ENCODE results near the gene THRB.

Gene THRB

DNA sequence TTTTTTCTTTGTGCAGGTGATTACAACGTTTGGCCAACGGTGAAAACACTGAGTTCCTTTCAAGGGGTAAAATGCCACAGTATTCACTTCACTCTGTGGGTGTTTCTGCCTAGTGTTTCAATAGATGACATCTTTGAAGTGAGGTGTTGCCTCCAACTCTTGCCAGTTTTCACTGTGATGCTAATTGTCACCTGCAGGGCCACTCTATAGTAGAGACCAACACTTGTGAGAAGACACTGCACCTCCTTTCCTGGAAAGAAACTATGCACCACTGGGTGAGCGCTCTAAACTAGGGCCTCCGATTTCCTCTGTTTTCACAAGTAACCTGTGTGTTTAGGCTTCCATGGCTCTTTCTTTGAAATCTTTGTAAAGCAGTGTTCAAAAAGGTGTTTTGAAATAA, 98.3 kb downstream of the THRB start:
- TF ChIP-seq, protein P1, sequence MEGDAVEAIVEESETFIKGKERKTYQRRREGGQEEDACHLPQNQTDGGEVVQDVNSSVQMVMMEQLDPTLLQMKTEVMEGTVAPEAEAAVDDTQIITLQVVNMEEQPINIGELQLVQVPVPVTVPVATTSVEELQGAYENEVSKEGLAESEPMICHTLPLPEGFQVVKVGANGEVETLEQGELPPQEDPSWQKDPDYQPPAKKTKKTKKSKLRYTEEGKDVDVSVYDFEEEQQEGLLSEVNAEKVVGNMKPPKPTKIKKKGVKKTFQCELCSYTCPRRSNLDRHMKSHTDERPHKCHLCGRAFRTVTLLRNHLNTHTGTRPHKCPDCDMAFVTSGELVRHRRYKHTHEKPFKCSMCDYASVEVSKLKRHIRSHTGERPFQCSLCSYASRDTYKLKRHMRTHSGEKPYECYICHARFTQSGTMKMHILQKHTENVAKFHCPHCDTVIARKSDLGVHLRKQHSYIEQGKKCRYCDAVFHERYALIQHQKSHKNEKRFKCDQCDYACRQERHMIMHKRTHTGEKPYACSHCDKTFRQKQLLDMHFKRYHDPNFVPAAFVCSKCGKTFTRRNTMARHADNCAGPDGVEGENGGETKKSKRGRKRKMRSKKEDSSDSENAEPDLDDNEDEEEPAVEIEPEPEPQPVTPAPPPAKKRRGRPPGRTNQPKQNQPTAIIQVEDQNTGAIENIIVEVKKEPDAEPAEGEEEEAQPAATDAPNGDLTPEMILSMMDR (IDR thresholded peaks at IDR 0.05; ENCODE audit: insufficient read depth, low read depth, low read length, missing control alignments): no peak
- DNase-seq (ENCODE audit: low read depth): no peak
- H3K4me3 ChIP-seq (ENCODE audit: low read length): no peak overlapping the region

DNA sequence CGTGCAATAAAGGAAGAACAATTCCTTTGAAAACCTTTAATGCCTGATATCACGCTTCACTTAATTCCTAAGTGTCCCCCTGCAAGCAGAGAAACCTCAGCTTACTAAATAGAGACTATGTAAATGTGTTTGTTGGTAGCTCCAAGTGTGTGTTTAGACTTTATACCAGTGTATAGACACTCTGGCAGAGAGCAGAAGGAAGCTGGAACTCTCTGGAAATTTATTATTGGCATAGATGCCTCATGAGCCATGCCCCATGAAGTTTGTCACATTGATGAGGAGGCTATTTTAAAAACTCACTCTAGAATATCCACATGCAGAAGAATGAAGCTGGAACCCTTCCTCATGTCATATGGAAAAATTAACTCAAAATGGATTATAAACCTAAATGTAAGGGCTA, 99.9 kb downstream of the THRB start:
- no peak for DNase-seq (ENCODE audit: low read depth)
- H3K4me3 ChIP-seq (ENCODE audit: low read length): no peak overlapping the region
- TF ChIP-seq, protein P1 (IDR thresholded peaks at IDR 0.05; ENCODE audit: insufficient read depth, low read depth, low read length, missing control alignments): no peak

DNA sequence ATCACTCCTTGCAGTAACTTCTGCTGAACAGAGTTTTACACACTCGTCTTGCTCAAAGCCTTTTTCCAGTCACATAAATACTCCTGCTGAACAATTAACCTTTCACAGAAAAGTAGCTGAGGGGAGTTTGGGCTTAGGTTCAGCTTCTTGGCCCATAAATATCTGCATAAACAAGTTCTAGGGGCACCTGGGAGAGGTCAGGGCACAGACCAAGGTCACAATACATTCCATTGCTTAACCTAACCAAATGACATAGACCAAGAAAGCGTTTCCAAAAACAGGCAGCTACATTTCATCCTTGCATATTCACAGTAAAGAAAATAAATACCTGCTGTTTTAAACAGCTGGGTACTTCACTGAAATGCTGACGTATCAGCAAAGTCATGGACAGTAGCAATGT, 101.3 kb downstream of the THRB start:
- TF ChIP-seq, protein P1 (IDR thresholded peaks at IDR 0.05; ENCODE audit: insufficient read depth, low read depth, low read length, missing control alignments): no peak
- no peak overlapping the region for H3K4me3 ChIP-seq (ENCODE audit: low read length)
- DNase-seq (ENCODE audit: low read depth): no peak

DNA sequence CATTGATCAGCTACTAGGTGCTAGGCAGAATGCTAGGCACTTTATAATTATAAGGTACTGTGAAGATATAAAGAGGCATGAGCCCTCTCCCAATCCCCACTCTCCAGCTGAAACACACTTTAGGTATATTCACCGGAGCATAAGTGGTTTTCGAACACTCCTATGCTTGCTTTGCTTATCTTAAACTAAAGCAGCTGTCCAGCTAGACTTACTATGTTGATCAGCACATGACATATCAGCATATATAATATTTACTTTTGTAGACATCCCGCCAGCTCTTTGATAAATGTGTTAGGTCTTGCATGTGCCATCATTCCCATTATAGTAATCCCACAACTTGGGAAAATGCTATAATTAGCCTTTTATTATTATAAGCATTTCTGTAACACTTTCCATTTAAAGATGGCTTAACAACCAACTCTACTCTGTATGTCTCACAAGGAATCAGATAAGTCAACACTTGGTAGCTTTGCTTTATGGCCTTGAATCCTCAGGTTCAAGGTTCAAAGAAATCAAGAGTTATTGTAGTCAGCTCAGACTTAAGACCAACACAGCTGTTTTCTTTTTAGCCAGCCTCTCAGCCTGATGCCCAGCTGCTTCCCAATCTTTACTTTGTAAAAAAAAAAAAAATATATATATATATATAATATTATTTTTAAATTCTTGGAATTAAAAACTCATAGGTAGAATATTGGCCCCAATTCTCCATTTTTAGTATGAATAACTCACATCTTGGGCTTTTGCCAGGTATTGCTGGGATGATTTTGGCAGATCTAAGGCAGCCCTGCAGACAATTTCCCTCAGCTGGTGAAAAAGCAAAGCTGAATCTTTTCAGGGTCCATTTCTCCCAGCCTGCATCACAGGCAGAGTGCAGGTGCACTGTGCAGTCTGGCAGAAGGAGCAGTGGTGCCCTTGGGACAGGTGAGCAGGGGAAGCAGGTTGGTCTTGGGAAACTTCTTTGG, 104.2 kb downstream of the THRB start:
- TF ChIP-seq, protein P1 (IDR thresholded peaks at IDR 0.05; ENCODE audit: insufficient read depth, low read depth, low read length, missing control alignments): no peak
- H3K4me3 ChIP-seq (ENCODE audit: low read length): no peak overlapping the region
- DNase-seq (ENCODE audit: low read depth): no peak

DNA sequence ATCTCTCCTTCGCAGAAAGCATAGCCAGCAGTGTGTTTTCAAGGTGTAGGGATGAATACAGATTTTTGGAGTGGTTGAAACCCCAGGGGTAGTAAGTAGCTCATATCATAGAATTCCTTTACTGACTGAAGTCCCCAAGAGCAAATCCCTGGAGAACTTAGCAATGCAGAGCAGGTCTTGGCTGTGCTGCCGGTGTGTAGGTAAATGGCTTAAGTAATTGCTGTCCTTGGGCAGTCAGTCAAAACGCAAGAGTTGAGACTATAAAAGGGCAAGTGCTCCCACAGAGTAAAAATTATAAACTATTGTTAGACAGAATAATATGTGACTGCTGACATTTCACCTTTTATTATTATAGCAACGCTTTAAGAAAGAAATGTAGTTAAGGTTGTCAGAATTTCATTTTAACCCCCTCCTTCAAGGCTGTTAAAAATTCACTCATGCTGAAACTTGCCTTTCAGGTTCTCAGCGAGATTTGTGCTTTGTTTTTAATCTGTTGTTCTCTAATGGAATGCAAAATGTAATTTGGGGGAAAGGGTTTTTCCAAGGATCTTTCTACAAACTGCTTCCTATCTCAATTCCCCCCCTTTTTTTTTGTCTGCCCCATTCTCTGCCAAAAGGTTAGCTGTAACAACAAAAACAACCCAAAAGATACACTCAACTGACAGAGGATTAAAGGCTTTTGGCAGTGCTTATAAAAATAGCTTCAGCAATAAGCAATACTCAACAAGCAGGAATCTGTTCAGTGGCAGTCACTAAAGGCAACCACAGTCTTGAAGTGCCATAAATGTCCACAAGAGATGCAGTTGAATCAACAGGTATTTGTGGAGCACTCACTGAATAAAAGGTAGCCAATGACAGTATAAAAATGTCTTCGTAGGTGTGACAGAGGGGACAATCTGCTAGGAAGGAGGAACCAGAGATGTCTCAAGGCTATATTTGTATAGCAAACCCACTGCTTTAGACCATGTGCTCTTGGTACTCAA, 105.3 kb downstream of the THRB start:
- DNase-seq (ENCODE audit: low read depth): peak; percentile 41
- H3K4me3 ChIP-seq (ENCODE audit: low read length): peak overlapping the region; percentile 28
- TF ChIP-seq, protein P1 (IDR thresholded peaks at IDR 0.05; ENCODE audit: insufficient read depth, low read depth, low read length, missing control alignments): no peak

DNA sequence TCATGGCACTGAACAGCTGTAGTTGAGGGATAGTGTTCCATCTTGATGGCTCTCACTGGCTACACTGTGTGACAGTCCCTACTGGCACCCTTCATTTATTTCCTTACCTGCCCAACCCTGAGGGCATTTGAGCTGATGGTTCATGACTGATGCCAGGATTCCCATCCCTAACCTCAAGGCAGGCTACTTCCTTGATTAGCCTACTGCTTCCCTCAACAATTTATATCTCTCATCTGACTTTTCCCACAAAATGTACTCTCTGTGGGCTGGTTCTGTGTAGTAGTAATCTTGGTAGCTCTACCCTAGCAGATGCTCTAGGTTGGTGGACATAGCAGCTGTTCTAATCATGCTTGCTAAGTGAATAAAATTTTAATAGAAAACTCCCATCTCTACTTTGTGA, 106.0 kb downstream of the THRB start:
- peak; percentile 50 for DNase-seq (ENCODE audit: low read depth)
- no peak overlapping the region for H3K4me3 ChIP-seq (ENCODE audit: low read length)
- TF ChIP-seq, protein P1 (IDR thresholded peaks at IDR 0.05; ENCODE audit: insufficient read depth, low read depth, low read length, missing control alignments): no peak
